Spinal cord (tissue), 10 donors: Measurements from ENCODE around the gene GRP. TPM values are rescaled to one million over a fixed set of nuclear protein-coding genes. Genes with fewer than 3 reads are reported as not detected.

ENCODE experiments used
- DNase-seq, 6 donors: peaks; one replicate each; pipeline versions ENCODE4 v3.0.0 to v3.0.0-alpha.2; 2013 to 2015; ENCODE audit warnings: low spot score in 6 of 6, low read depth in 4 of 6
- H3K27ac ChIP-seq: one replicate; pipeline ENCODE4 v1.5.1; 2013; ENCODE audit warnings: low read depth, low read length, control low read depth
- H3K27me3 ChIP-seq: one replicate; pipeline ENCODE4 v1.6.1; 2013; ENCODE audit warnings: low read length; ENCODE audit not compliant: control insufficient read depth, insufficient read depth
- H3K36me3 ChIP-seq: one replicate; pipeline ENCODE4 v1.6.1; 2013; ENCODE audit warnings: low read length; ENCODE audit not compliant: control insufficient read depth, insufficient read depth
- H3K4me1 ChIP-seq: one replicate; pipeline ENCODE4 v1.6.1; 2013; ENCODE audit warnings: low read length; ENCODE audit not compliant: control insufficient read depth, insufficient read depth
- H3K4me3 ChIP-seq: one replicate; pipeline ENCODE4 v1.5.1; 2013; ENCODE audit warnings: low read depth, low read length, control low read depth
- H3K9me3 ChIP-seq: one replicate; pipeline ENCODE4 v1.6.1; 2013; ENCODE audit warnings: low read length; ENCODE audit not compliant: control insufficient read depth, insufficient read depth
- WGBS: methylation state at CpG from one replicate; pipeline ENCODE4 v1.1.5; 2013; ENCODE audit warnings: missing lambda C conversion rate; ENCODE audit not compliant: insufficient coverage; 5-methylcytosine and 5-hydroxymethylcytosine counted together
- polyA plus RNA-seq, 2 donors: library from polyadenylated mRNA; unstranded; fragments of 120-200 nt; gene quantifications; one replicate each; pipeline ENCODE4 v1.2.1, GENCODE V29; 2013; ENCODE audit not compliant: insufficient read length in 2 of 2
- total RNA-seq, 2 donors: library from RNA; depleted of rRNA in 1 of 2; stranded (reverse); fragments of 120-200 nt in 1 of 2; fragments of >200 nt in 1 of 2; gene quantifications; one replicate each; pipeline versions ENCODE4 v1.2.3 to v1.2.4, GENCODE V29; 2013 to 2014
- donor health status: healthy.

GRP gene
- total and polyA plus RNA-seq, 4 donors, result 2.0 to 11.1 (median 7.3) TPM

GRCh38 chr18:59198215-59198614 is 21.7 kb upstream of the GRP start:
- Histone ChIP-seq H3K27ac (no peak overlapping the region), H3K27me3 (no peaks in the 10 kb centered on the region), H3K9me3 (no peaks in the 10 kb centered on the region), H3K36me3 (no peaks in the 10 kb centered on the region), H3K4me1 (peaks cover 4% of the 10 kb centered on the region), H3K4me3 (no peak overlapping the region)
- 95% methylated on average over 4 of the region's 6 CpGs for WGBS
- DNase-seq, result no peak

- DNase-seq, result no peak
- Histone ChIP-seq H3K27me3 (no peaks in the 10 kb centered on the region), H3K4me3 (no peak overlapping the region), H3K36me3 (no peaks in the 10 kb centered on the region), H3K27ac (no peak overlapping the region), H3K9me3 (no peaks in the 10 kb centered on the region), H3K4me1 (peaks cover 4% of the 10 kb centered on the region)
- WGBS, result 100% methylated on average over 1 of the region's 3 CpGs
Measured at GRCh38 chr18:59200787-59201186, 19.2 kb upstream of the GRP start.

GRCh38 chr18:59202258-59202820 is 17.6 kb upstream of the GRP start:
- Histone ChIP-seq H3K4me1 (no peaks in the 10 kb centered on the region), H3K27me3 (no peaks in the 10 kb centered on the region), H3K36me3 (no peaks in the 10 kb centered on the region), H3K9me3 (no peaks in the 10 kb centered on the region), H3K27ac (no peak overlapping the region), H3K4me3 (no peak overlapping the region)
- no peak for DNase-seq

GRCh38 chr18:59207506-59207905 is 12.5 kb upstream of the GRP start:
- Histone ChIP-seq H3K27ac (no peak overlapping the region), H3K36me3 (no peaks in the 10 kb centered on the region), H3K4me3 (no peak overlapping the region), H3K4me1 (no peaks in the 10 kb centered on the region), H3K9me3 (no peaks in the 10 kb centered on the region), H3K27me3 (no peaks in the 10 kb centered on the region)
- WGBS, result 81% methylated on average over 3 of the region's 6 CpGs
- DNase-seq, result no peak

GRCh38 chr18:59208602-59209125 is 11.3 kb upstream of the GRP start:
- 51% methylated on average over 3 of the region's 6 CpGs for WGBS
- DNase-seq, result peak in 1 of 6 donors; percentile 62
- Histone ChIP-seq H3K36me3 (no peaks in the 10 kb centered on the region), H3K9me3 (no peaks in the 10 kb centered on the region), H3K4me3 (no peak overlapping the region), H3K27ac (no peak overlapping the region), H3K4me1 (no peaks in the 10 kb centered on the region), H3K27me3 (no peaks in the 10 kb centered on the region)

- Histone ChIP-seq H3K27ac (no peak overlapping the region), H3K4me3 (no peak overlapping the region), H3K36me3 (no peaks in the 10 kb centered on the region), H3K4me1 (no peaks in the 10 kb centered on the region), H3K9me3 (no peaks in the 10 kb centered on the region), H3K27me3 (no peaks in the 10 kb centered on the region)
- DNase-seq, result no peak
- WGBS, result no CpG with 5 or more reads among the region's 4 CpGs
Measured at GRCh38 chr18:59210299-59210698, 9.7 kb upstream of the GRP start.

- H3K27me3 ChIP-seq, result no peaks in the 10 kb centered on the region
- no peaks in the 10 kb centered on the region for H3K36me3 ChIP-seq
- H3K9me3 ChIP-seq, result no peaks in the 10 kb centered on the region
- H3K4me3 ChIP-seq, result no peak overlapping the region
- no peak overlapping the region for H3K27ac ChIP-seq
- 94% methylated on average over 1 of the region's 2 CpGs for WGBS
- no peaks in the 10 kb centered on the region for H3K4me1 ChIP-seq
- no peak for DNase-seq
Measured at GRCh38 chr18:59211629-59212028, 8.3 kb upstream of the GRP start.

- Histone ChIP-seq H3K27ac (no peak overlapping the region), H3K4me3 (no peak overlapping the region), H3K9me3 (no peaks in the 10 kb centered on the region), H3K4me1 (peaks cover 19% of the 10 kb centered on the region), H3K36me3 (no peaks in the 10 kb centered on the region), H3K27me3 (peaks cover 45% of the 10 kb centered on the region)
- DNase-seq, result no peak
- WGBS, result 78% methylated on average over 2 of the region's 6 CpGs
Measured at GRCh38 chr18:59218018-59218417, 1.9 kb upstream of the GRP start.

- H3K27me3 ChIP-seq, result peaks cover 53% of the 10 kb centered on the region
- H3K4me3 ChIP-seq, result no peak overlapping the region
- no peak overlapping the region for H3K27ac ChIP-seq
- peak in 2 of 6 donors; percentile 11 to 36 for DNase-seq
- under 1% methylated on average over 46 of the region's 46 CpGs for WGBS
- H3K36me3 ChIP-seq, result no peaks in the 10 kb centered on the region
- H3K9me3 ChIP-seq, result no peaks in the 10 kb centered on the region
- peaks cover 19% of the 10 kb centered on the region for H3K4me1 ChIP-seq
Measured at GRCh38 chr18:59220164-59220783, 316 bp downstream of the GRP start.
